Measurements from ENCODE around the gene FBLN2.

Gene FBLN2

GRCh38 chr3:13624671-13625125, 75.8 kb downstream of the FBLN2 start:
- Histone ChIP-seq H3K9ac (ENCODE audit: low read length) (no peak overlapping the region), H4K8ac (ENCODE audit: low read depth, low read length) (no peak overlapping the region), H2BK5ac (ENCODE audit: low read depth, low read length, poor library complexity) (no peak overlapping the region), H2BK120ac (ENCODE audit: insufficient read depth, low read length, poor library complexity) (no peak overlapping the region), H3K27ac (ENCODE audit: low read depth, low read length) (no peak overlapping the region), H3K27me3 (ENCODE audit: insufficient read depth, low read length) (no peaks in the 10 kb centered on the region), H3K4me3 (ENCODE audit: low read depth, low read length) (no peak overlapping the region), H2AFZ (ENCODE audit: insufficient read depth, low read length, poor library complexity) (no peak overlapping the region), H3K79me1 (ENCODE audit: low read length) (no peaks in the 10 kb centered on the region), H3K4me1 (ENCODE audit: control insufficient read depth in 1 of 2, insufficient read depth in 2 of 2, low read length in 2 of 2) (no peaks in the 10 kb centered on the region), H3K4ac (ENCODE audit: low read depth, low read length) (no peak overlapping the region), H3K79me2 (ENCODE audit: control insufficient read depth, insufficient read depth, low read length, poor library complexity) (no peaks in the 10 kb centered on the region), H4K91ac (ENCODE audit: low read depth, low read length) (no peak overlapping the region), H3K36me3 (ENCODE audit: control insufficient read depth in 1 of 2, insufficient read depth in 2 of 2, low read length in 2 of 2) (no peaks in the 10 kb centered on the region), H3K4me2 (ENCODE audit: low read length) (no peak overlapping the region), H3K18ac (ENCODE audit: low read length) (no peak overlapping the region), H3K9me3 (ENCODE audit: insufficient read depth, low read depth, low read length) (no peaks in the 10 kb centered on the region), H3K14ac (ENCODE audit: low read length) (no peak overlapping the region), H3K23ac (ENCODE audit: low read length) (no peak overlapping the region), H2BK12ac (ENCODE audit: low read length) (no peak overlapping the region), H2AK5ac (ENCODE audit: low read length) (no peak overlapping the region), H4K12ac (ENCODE audit: low read depth, low read length) (no peak overlapping the region)
- DNase-seq = no peak
- WGBS (ENCODE audit: extremely low coverage, insufficient coverage, insufficient read length) = no CpG with 5 or more reads among the region's 8 CpGs

- H3K18ac ChIP-seq (ENCODE audit: low read length) = no peak overlapping the region
- no peak overlapping the region for H4K12ac ChIP-seq (ENCODE audit: low read depth, low read length)
- no peak overlapping the region for H3K4ac ChIP-seq (ENCODE audit: low read depth, low read length)
- H3K9ac ChIP-seq (ENCODE audit: low read length) = no peak overlapping the region
- H2BK12ac ChIP-seq (ENCODE audit: low read length) = no peak overlapping the region
- no peak overlapping the region for H3K23ac ChIP-seq (ENCODE audit: low read length)
- H4K8ac ChIP-seq (ENCODE audit: low read depth, low read length) = no peak overlapping the region
- H3K4me3 ChIP-seq (ENCODE audit: low read depth, low read length) = no peak overlapping the region
- no peaks in the 10 kb centered on the region for H3K4me1 ChIP-seq (ENCODE audit: control insufficient read depth in 1 of 2, insufficient read depth in 2 of 2, low read length in 2 of 2)
- no peak overlapping the region for H3K27ac ChIP-seq (ENCODE audit: low read depth, low read length)
- DNase-seq = no peak
- H3K79me1 ChIP-seq (ENCODE audit: low read length) = no peaks in the 10 kb centered on the region
- no peaks in the 10 kb centered on the region for H3K9me3 ChIP-seq (ENCODE audit: insufficient read depth, low read depth, low read length)
- H3K79me2 ChIP-seq (ENCODE audit: control insufficient read depth, insufficient read depth, low read length, poor library complexity) = no peaks in the 10 kb centered on the region
- no peaks in the 10 kb centered on the region for H3K27me3 ChIP-seq (ENCODE audit: insufficient read depth, low read length)
- H4K91ac ChIP-seq (ENCODE audit: low read depth, low read length) = no peak overlapping the region
- no peaks in the 10 kb centered on the region for H3K36me3 ChIP-seq (ENCODE audit: control insufficient read depth in 1 of 2, insufficient read depth in 2 of 2, low read length in 2 of 2)
- no peak overlapping the region for H2AFZ ChIP-seq (ENCODE audit: insufficient read depth, low read length, poor library complexity)
- no peak overlapping the region for H2BK120ac ChIP-seq (ENCODE audit: insufficient read depth, low read length, poor library complexity)
- H2BK5ac ChIP-seq (ENCODE audit: low read depth, low read length, poor library complexity) = no peak overlapping the region
- WGBS (ENCODE audit: extremely low coverage, insufficient coverage, insufficient read length) = no CpG with 5 or more reads among the region's 12 CpGs
- no peak overlapping the region for H2AK5ac ChIP-seq (ENCODE audit: low read length)
- H3K4me2 ChIP-seq (ENCODE audit: low read length) = no peak overlapping the region
- H3K14ac ChIP-seq (ENCODE audit: low read length) = no peak overlapping the region
Measured at GRCh38 chr3:13626396-13626795, 77.5 kb downstream of the FBLN2 start.

GRCh38 chr3:13626915-13627460, 78.1 kb downstream of the FBLN2 start:
- H3K79me2 ChIP-seq (ENCODE audit: control insufficient read depth, insufficient read depth, low read length, poor library complexity) = no peaks in the 10 kb centered on the region
- H4K12ac ChIP-seq (ENCODE audit: low read depth, low read length) = no peak overlapping the region
- WGBS (ENCODE audit: extremely low coverage, insufficient coverage, insufficient read length) = no CpG with 5 or more reads among the region's 9 CpGs
- no peaks in the 10 kb centered on the region for H3K27me3 ChIP-seq (ENCODE audit: insufficient read depth, low read length)
- H2AFZ ChIP-seq (ENCODE audit: insufficient read depth, low read length, poor library complexity) = no peak overlapping the region
- no peak overlapping the region for H2AK5ac ChIP-seq (ENCODE audit: low read length)
- H3K4ac ChIP-seq (ENCODE audit: low read depth, low read length) = no peak overlapping the region
- DNase-seq = no peak
- no peaks in the 10 kb centered on the region for H3K79me1 ChIP-seq (ENCODE audit: low read length)
- H4K91ac ChIP-seq (ENCODE audit: low read depth, low read length) = no peak overlapping the region
- no peak overlapping the region for H3K27ac ChIP-seq (ENCODE audit: low read depth, low read length)
- H3K9me3 ChIP-seq (ENCODE audit: insufficient read depth, low read depth, low read length) = no peaks in the 10 kb centered on the region
- H2BK12ac ChIP-seq (ENCODE audit: low read length) = no peak overlapping the region
- no peak overlapping the region for H3K9ac ChIP-seq (ENCODE audit: low read length)
- no peak overlapping the region for H2BK5ac ChIP-seq (ENCODE audit: low read depth, low read length, poor library complexity)
- no peaks in the 10 kb centered on the region for H3K36me3 ChIP-seq (ENCODE audit: control insufficient read depth in 1 of 2, insufficient read depth in 2 of 2, low read length in 2 of 2)
- H3K4me2 ChIP-seq (ENCODE audit: low read length) = no peak overlapping the region
- no peak overlapping the region for H3K14ac ChIP-seq (ENCODE audit: low read length)
- no peak overlapping the region for H3K4me3 ChIP-seq (ENCODE audit: low read depth, low read length)
- H3K23ac ChIP-seq (ENCODE audit: low read length) = no peak overlapping the region
- H4K8ac ChIP-seq (ENCODE audit: low read depth, low read length) = no peak overlapping the region
- no peak overlapping the region for H2BK120ac ChIP-seq (ENCODE audit: insufficient read depth, low read length, poor library complexity)
- H3K4me1 ChIP-seq (ENCODE audit: control insufficient read depth in 1 of 2, insufficient read depth in 2 of 2, low read length in 2 of 2) = no peaks in the 10 kb centered on the region
- no peak overlapping the region for H3K18ac ChIP-seq (ENCODE audit: low read length)

- no peak overlapping the region for H3K4me3 ChIP-seq (ENCODE audit: low read depth, low read length)
- no CpG with 5 or more reads among the region's 9 CpGs for WGBS (ENCODE audit: extremely low coverage, insufficient coverage, insufficient read length)
- no peak overlapping the region for H3K27ac ChIP-seq (ENCODE audit: low read depth, low read length)
- no peaks in the 10 kb centered on the region for H3K79me1 ChIP-seq (ENCODE audit: low read length)
- H2BK5ac ChIP-seq (ENCODE audit: low read depth, low read length, poor library complexity) = no peak overlapping the region
- H4K12ac ChIP-seq (ENCODE audit: low read depth, low read length) = no peak overlapping the region
- H3K9ac ChIP-seq (ENCODE audit: low read length) = no peak overlapping the region
- H3K9me3 ChIP-seq (ENCODE audit: insufficient read depth, low read depth, low read length) = no peaks in the 10 kb centered on the region
- no peak overlapping the region for H3K18ac ChIP-seq (ENCODE audit: low read length)
- no peak overlapping the region for H2AK5ac ChIP-seq (ENCODE audit: low read length)
- H3K14ac ChIP-seq (ENCODE audit: low read length) = no peak overlapping the region
- H2AFZ ChIP-seq (ENCODE audit: insufficient read depth, low read length, poor library complexity) = no peak overlapping the region
- H4K8ac ChIP-seq (ENCODE audit: low read depth, low read length) = no peak overlapping the region
- H4K91ac ChIP-seq (ENCODE audit: low read depth, low read length) = no peak overlapping the region
- no peaks in the 10 kb centered on the region for H3K36me3 ChIP-seq (ENCODE audit: control insufficient read depth in 1 of 2, insufficient read depth in 2 of 2, low read length in 2 of 2)
- no peaks in the 10 kb centered on the region for H3K79me2 ChIP-seq (ENCODE audit: control insufficient read depth, insufficient read depth, low read length, poor library complexity)
- no peak overlapping the region for H3K4me2 ChIP-seq (ENCODE audit: low read length)
- H3K4me1 ChIP-seq (ENCODE audit: control insufficient read depth in 1 of 2, insufficient read depth in 2 of 2, low read length in 2 of 2) = no peaks in the 10 kb centered on the region
- no peak overlapping the region for H2BK12ac ChIP-seq (ENCODE audit: low read length)
- H2BK120ac ChIP-seq (ENCODE audit: insufficient read depth, low read length, poor library complexity) = no peak overlapping the region
- no peak overlapping the region for H3K23ac ChIP-seq (ENCODE audit: low read length)
- H3K27me3 ChIP-seq (ENCODE audit: insufficient read depth, low read length) = no peaks in the 10 kb centered on the region
- no peak for DNase-seq
- no peak overlapping the region for H3K4ac ChIP-seq (ENCODE audit: low read depth, low read length)
Measured at GRCh38 chr3:13627681-13628080, 78.8 kb downstream of the FBLN2 start.
